ENCODE data around the gene PPP1R7.

PPP1R7 gene

GRCh38 chr2:241223211-241224017 lies 73.1 kb downstream of the PPP1R7 start:
- POLR2A ChIA-PET (ENCODE audit: low non-redundant PET), result no interaction called here
- CTCF ChIA-PET, result interaction anchor here (0.6 kb wide), 1 partner anchor 135 kb away, joined by 3 read pairs; no protein-coding TSS in a partner anchor
- TF ChIP-seq CTCF (conservative IDR thresholded peaks at IDR 0.05; ENCODE audit: low read depth), result no peak
- peak overlapping the region; percentile 50 for H3K27ac ChIP-seq
- peak; percentile 43 for DNase-seq (ENCODE audit: low spot score)

GRCh38 chr2:241224018-241224850 lies 74.0 kb downstream of the PPP1R7 start:
- DNase-seq (ENCODE audit: low spot score), result no peak
- ChIA-PET POLR2A (ENCODE audit: low non-redundant PET) (no interaction called here), CTCF (interaction anchor here (0.6 kb wide), 1 partner anchor 134 kb away, joined by 3 read pairs; no protein-coding TSS in a partner anchor)

GRCh38 chr2:241224851-241225438 lies 74.7 kb downstream of the PPP1R7 start:
- H3K27ac ChIP-seq, result peak overlapping the region; percentile 50
- ChIA-PET POLR2A (ENCODE audit: low non-redundant PET) (no interaction called here), CTCF (no interaction called here)
- no peak for DNase-seq (ENCODE audit: low spot score)
- TF ChIP-seq CTCF (conservative IDR thresholded peaks at IDR 0.05; ENCODE audit: low read depth), result no peak

More at GRCh38 chr2:241224018-241224850, 74.0 kb downstream of the PPP1R7 start:
- peak overlapping the region; percentile 50 for H3K27ac ChIP-seq
- TF ChIP-seq CTCF (conservative IDR thresholded peaks at IDR 0.05; ENCODE audit: low read depth), result no peak

GRCh38 chr2:241225545-241225944 lies 75.3 kb downstream of the PPP1R7 start:
- no peak for DNase-seq (ENCODE audit: low spot score)
- ChIA-PET POLR2A (ENCODE audit: low non-redundant PET) (no interaction called here), CTCF (no interaction called here)
- no peak for TF ChIP-seq CTCF (conservative IDR thresholded peaks at IDR 0.05; ENCODE audit: low read depth)
- peak overlapping the region; percentile 50; the same call in 1 of the 2 replicates for H3K27ac ChIP-seq

GRCh38 chr2:241225983-241226382 lies 75.7 kb downstream of the PPP1R7 start:
- no peak for TF ChIP-seq CTCF (conservative IDR thresholded peaks at IDR 0.05; ENCODE audit: low read depth)
- H3K27ac ChIP-seq, result peak overlapping the region; percentile 50; the same call in 1 of the 2 replicates
- CTCF ChIA-PET, result interaction anchor here (0.6 kb wide), 1 partner anchor 153 kb away, joined by 3 read pairs; no protein-coding TSS in a partner anchor
- POLR2A ChIA-PET (ENCODE audit: low non-redundant PET), result no interaction called here
- no peak for DNase-seq (ENCODE audit: low spot score)
